H9 (cell line): ENCODE measurements around the gene MCF2L2. TPM values are rescaled to one million over a fixed set of nuclear protein-coding genes. Genes with fewer than 3 reads are reported as not detected.

Experiments
- DNase-seq: peaks from one replicate; pipeline ENCODE4 v3.0.0-alpha.2; 2017
- H2AFZ ChIP-seq: one replicate; pipeline ENCODE4 v1.6.1; 2013; ENCODE audit warnings: mild to moderate bottlenecking, low read length, control low read depth, moderate library complexity
- H2AK5ac ChIP-seq: 2 replicates; pipeline ENCODE4 v1.6.1; 2013; ENCODE audit warnings: low read length, control low read depth, mixed read lengths; ENCODE audit not compliant: insufficient read length
- H2BK120ac ChIP-seq: one replicate; pipeline ENCODE4 v1.6.1; 2013; ENCODE audit warnings: low read depth, mild to moderate bottlenecking, low read length, control low read depth, inconsistent platforms; ENCODE audit not compliant: poor library complexity, severe bottlenecking
- H2BK12ac ChIP-seq: 2 replicates; pipeline ENCODE4 v1.6.1; 2013; ENCODE audit warnings: low read length, control low read depth, mixed read lengths, low read depth; ENCODE audit not compliant: insufficient read length
- H2BK15ac ChIP-seq: 2 replicates; pipeline ENCODE4 v1.6.1; 2013; ENCODE audit warnings: low read depth, low read length, control low read depth
- H2BK20ac ChIP-seq: one replicate; pipeline ENCODE4 v1.6.1; 2013; ENCODE audit warnings: low read depth, mild to moderate bottlenecking, low read length, control low read depth, inconsistent platforms; ENCODE audit not compliant: poor library complexity, severe bottlenecking
- H2BK5ac ChIP-seq: 2 replicates; pipeline ENCODE4 v1.6.1; 2013; ENCODE audit warnings: low read length, control low read depth, mixed read lengths; ENCODE audit not compliant: insufficient read length
- H3K14ac ChIP-seq: 2 replicates; pipeline ENCODE4 v1.6.1; 2013; ENCODE audit warnings: low read length, control low read depth; ENCODE audit not compliant: insufficient read depth
- H3K18ac ChIP-seq: 2 replicates; pipeline ENCODE4 v1.6.1; 2013; ENCODE audit warnings: low read depth, mild to moderate bottlenecking, mixed read lengths, low read length, control low read depth; ENCODE audit not compliant: insufficient read length
- H3K23ac ChIP-seq: 2 replicates; pipeline ENCODE4 v1.6.1; 2013; ENCODE audit warnings: low read length, control low read depth, mixed read lengths, low read depth; ENCODE audit not compliant: insufficient read length
- H3K23me2 ChIP-seq: 2 replicates; pipeline ENCODE4 v1.6.1; 2013; ENCODE audit warnings: low read depth, mild to moderate bottlenecking, mixed read lengths, low read length, control low read depth; ENCODE audit not compliant: insufficient read length, poor library complexity, severe bottlenecking
- H3K27ac ChIP-seq: 2 replicates; pipeline ENCODE4 v1.5.1; 2013; ENCODE audit warnings: low read length, control low read depth, mixed read lengths, low read depth; ENCODE audit not compliant: insufficient read length
- H3K27me3 ChIP-seq: 2 replicates; pipeline ENCODE4 v1.6.1; 2013; ENCODE audit warnings: low read length, control low read depth, inconsistent platforms; ENCODE audit not compliant: insufficient read depth
- H3K4ac ChIP-seq: 2 replicates; pipeline ENCODE4 v1.6.1; 2013; ENCODE audit warnings: low read depth, mild to moderate bottlenecking, control low read depth, inconsistent platforms, low read length, moderate library complexity
- H3K4me1 ChIP-seq: 2 replicates; pipeline ENCODE4 v1.6.1; 2013; ENCODE audit warnings: low read length, control low read depth, inconsistent platforms; ENCODE audit not compliant: insufficient read depth
- H3K4me2 ChIP-seq: 2 replicates; pipeline ENCODE4 v1.6.1; 2013; ENCODE audit warnings: low read length, control low read depth, mixed read lengths; ENCODE audit not compliant: insufficient read length, insufficient read depth
- H3K56ac ChIP-seq: 2 replicates; pipeline ENCODE4 v1.6.1; 2013; ENCODE audit warnings: low read depth, mild to moderate bottlenecking, mixed read lengths, low read length, control low read depth; ENCODE audit not compliant: insufficient read length
- H3K79me1 ChIP-seq: 2 replicates; pipeline ENCODE4 v1.6.1; 2013; ENCODE audit warnings: low read depth, mild to moderate bottlenecking, moderate library complexity, low read length, control low read depth, inconsistent platforms; ENCODE audit not compliant: insufficient read depth, poor library complexity, severe bottlenecking
- H3K79me2 ChIP-seq: 2 replicates; pipeline ENCODE4 v1.6.1; 2013; ENCODE audit warnings: low read length, control low read depth, inconsistent platforms; ENCODE audit not compliant: insufficient read depth
- H3K9ac ChIP-seq: 2 replicates; pipeline ENCODE4 v1.6.1; 2013; ENCODE audit warnings: low read length, control low read depth, mixed read lengths; ENCODE audit not compliant: insufficient read length; ENCODE audit errors: extremely low read depth
- H3K9me3 ChIP-seq: one replicate; pipeline ENCODE4 v1.6.1; 2013; ENCODE audit warnings: low read depth, low read length, inconsistent platforms; ENCODE audit not compliant: control insufficient read depth
- H3T11ph ChIP-seq: one replicate; pipeline ENCODE4 v1.6.1; 2013; ENCODE audit warnings: mild to moderate bottlenecking, low read length, control low read depth, inconsistent platforms
- H4K20me1 ChIP-seq: one replicate; pipeline ENCODE4 v1.6.1; 2013; ENCODE audit not compliant: control insufficient read depth, insufficient read length, insufficient read depth
- H4K5ac ChIP-seq: 2 replicates; pipeline ENCODE4 v1.6.1; 2013; ENCODE audit warnings: low read depth, mild to moderate bottlenecking, mixed read lengths, low read length, control low read depth; ENCODE audit not compliant: insufficient read length
- H4K8ac ChIP-seq: replicated peaks from 2 replicates; pipeline ENCODE4 v1.6.1; 2013; ENCODE audit warnings: low read length, control low read depth, mixed read lengths, low read depth; ENCODE audit not compliant: insufficient read length
- H4K91ac ChIP-seq: 2 replicates; pipeline ENCODE4 v1.6.1; 2013; ENCODE audit warnings: low read depth, mild to moderate bottlenecking, moderate library complexity, mixed read lengths, low read length, control low read depth; ENCODE audit not compliant: insufficient read length
- H3K27ac Mint-ChIP-seq, 3 experiments: 2 replicates in 2 of 3; 3 replicates in 1 of 3; pipeline ENCODE4 v1.8.0; 2020 to 2021; ENCODE audit warnings: mixed read lengths in 3 of 3, mild to moderate bottlenecking in 1 of 3, moderate library complexity in 1 of 3
- H3K27me3 Mint-ChIP-seq: 2 replicates; pipeline ENCODE4 v1.8.0; 2021; ENCODE audit warnings: low read depth, mild to moderate bottlenecking, moderate library complexity, mixed read lengths
- H3K36me3 Mint-ChIP-seq, 3 experiments: 2 replicates in 2 of 3; 3 replicates in 1 of 3; pipeline ENCODE4 v1.8.0; 2020 to 2021; ENCODE audit warnings: low read depth in 3 of 3, mixed read lengths in 3 of 3; ENCODE audit not compliant: insufficient read depth in 1 of 3
- H3K4me1 Mint-ChIP-seq, 2 experiments: 2 replicates each; pipeline ENCODE4 v1.8.0; 2020; ENCODE audit warnings: mixed read lengths in 2 of 2
- H3K4me3 Mint-ChIP-seq, 2 experiments: 2 replicates in 1 of 2; 3 replicates in 1 of 2; pipeline ENCODE4 v1.8.0; 2020 to 2021; ENCODE audit warnings: mild to moderate bottlenecking in 2 of 2, mixed read lengths in 2 of 2, moderate library complexity in 1 of 2
- H3K9me3 Mint-ChIP-seq, 2 experiments: 2 replicates in 1 of 2; 3 replicates in 1 of 2; pipeline ENCODE4 v1.8.0; 2020; ENCODE audit warnings: mild to moderate bottlenecking in 2 of 2, mixed read lengths in 2 of 2, moderate library complexity in 1 of 2
- CTCF ChIP-seq: fragments of 200-600 bp; sonication (generic); conservative IDR thresholded peaks from 3 replicates; pipeline ENCODE4 v1.8.0; 2021; ENCODE audit warnings: antibody characterized with exemption, mild to moderate bottlenecking
- WGBS: extraction: QIAGEN DNeasy Blood & Tissue Kit; methylation state at CpG from one replicate; pipeline ENCODE4 v1.1.7; 2013; ENCODE audit warnings: missing lambda C conversion rate, low lambda C conversion rate, mixed read lengths; ENCODE audit not compliant: insufficient read length; ENCODE audit errors: extremely low coverage; 5-methylcytosine and 5-hydroxymethylcytosine counted together
- total RNA-seq: library from RNA; stranded (reverse); gene quantifications from 2 replicates; pipeline ENCODE4 v1.2.1, GENCODE V29; 2021

Gene MCF2L2
- total RNA-seq, 1 experiment from 2014 or later, result 6.4 TPM

DNA sequence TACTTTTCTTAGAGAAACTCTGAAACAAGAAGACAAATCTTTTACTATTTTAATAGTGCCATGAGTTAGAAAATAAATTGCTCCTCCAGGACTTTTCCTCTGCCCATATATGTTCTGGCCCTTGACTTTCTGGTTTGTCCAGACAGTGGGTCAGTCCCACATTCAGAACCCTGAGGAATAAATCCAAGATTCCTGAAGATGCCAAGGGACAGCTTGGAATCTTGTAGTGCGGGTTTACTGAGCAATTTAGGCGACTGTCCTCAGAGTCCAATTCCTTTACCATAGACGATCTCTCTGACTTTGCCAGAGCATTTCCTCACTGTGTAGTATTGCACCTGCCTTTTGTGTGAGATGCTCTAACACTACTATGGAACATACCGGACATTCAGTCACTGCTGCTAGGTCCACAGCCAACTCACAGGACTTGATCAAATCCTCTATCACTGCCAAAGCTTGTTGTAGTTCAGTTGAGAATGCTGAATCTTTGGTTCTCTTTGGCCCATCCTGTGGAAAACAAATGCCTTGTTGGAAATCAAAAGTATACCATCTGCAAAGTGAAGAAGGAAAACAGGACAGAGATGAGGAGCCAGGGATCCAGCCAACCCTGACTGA, 212.7 kb downstream of the MCF2L2 start:
- no peak overlapping the region for H2BK5ac ChIP-seq
- no peak overlapping the region for H2AFZ ChIP-seq
- H3K79me2 ChIP-seq, result no peaks in the 10 kb centered on the region
- Mint-ChIP-seq H3K27me3 (no peaks in the 10 kb centered on the region), H3K36me3 (no peaks in the 10 kb centered on the region), H3K4me3 (no peak overlapping the region), H3K27ac (no peak overlapping the region), H3K4me1 (peaks cover 4 to 7% of the 10 kb centered on the region in 2 experiments), H3K9me3 (no peaks in the 10 kb centered on the region)
- H3K9me3 ChIP-seq, result no peaks in the 10 kb centered on the region
- no peak overlapping the region for H3K14ac ChIP-seq
- no peak overlapping the region for H4K5ac ChIP-seq
- no peak overlapping the region for H3K27ac ChIP-seq
- no peak overlapping the region for H3K23ac ChIP-seq
- 0 out of 2 replicates have a peak, but pooled peaks cover under 1% of the 10 kb centered on the region for H3K4me1 ChIP-seq
- H3K9ac ChIP-seq, result no peak overlapping the region
- no CpG with 5 or more reads among the region's 4 CpGs for WGBS
- H4K91ac ChIP-seq, result no peak overlapping the region
- H2BK20ac ChIP-seq, result no peak overlapping the region
- H2BK120ac ChIP-seq, result no peak overlapping the region
- DNase-seq, result no peak
- no peak overlapping the region for H3K4ac ChIP-seq
- H4K8ac ChIP-seq, result no peak overlapping the region
- H3K18ac ChIP-seq, result no peak overlapping the region
- no peak overlapping the region for H3K4me2 ChIP-seq
- no peak overlapping the region for H2AK5ac ChIP-seq
- H3K56ac ChIP-seq, result no peak overlapping the region
- H2BK12ac ChIP-seq, result no peak overlapping the region
- H4K20me1 ChIP-seq, result no peaks in the 10 kb centered on the region
- no peaks in the 10 kb centered on the region for H3K79me1 ChIP-seq
- no peaks in the 10 kb centered on the region for H3K23me2 ChIP-seq
- H3K27me3 ChIP-seq, result no peaks in the 10 kb centered on the region
- TF ChIP-seq CTCF, result no peak
- H2BK15ac ChIP-seq, result no peak overlapping the region
- no peak overlapping the region for H3T11ph ChIP-seq
